ENCODE results near the gene STX18.

The STX18 gene

DNA sequence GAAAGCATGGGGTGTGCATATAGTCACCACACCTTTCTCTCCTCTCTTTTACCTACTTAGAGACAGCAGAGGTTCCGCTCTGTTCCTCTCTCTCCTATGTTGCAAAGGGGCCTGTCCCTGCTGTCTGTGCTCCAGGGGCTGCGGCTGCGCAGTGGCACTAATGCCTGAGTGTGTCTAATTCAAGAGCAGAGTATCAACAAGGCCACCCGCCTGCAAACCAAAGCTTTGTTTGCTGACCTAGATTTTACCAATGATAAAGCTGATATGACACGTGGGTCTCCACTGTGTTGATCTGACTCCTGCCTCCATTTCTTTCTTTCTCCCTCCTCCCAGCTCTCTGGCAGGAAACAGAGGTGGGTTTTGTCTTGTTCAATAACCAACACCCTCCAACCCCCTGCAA lies 80.0 kb downstream of the STX18 start:
- Histone ChIP-seq H3K4me1 (ENCODE audit: control insufficient read depth in 1 of 2, insufficient read depth in 1 of 2, low read depth in 1 of 2, low read length in 1 of 2) (no peaks in the 10 kb centered on the region), H3K36me3 (peaks cover 43% of the 10 kb centered on the region), H3K27ac (no peak overlapping the region), H3K27me3 (no peaks in the 10 kb centered on the region), H3K9me3 (no peaks in the 10 kb centered on the region), H3K4me3 (ENCODE audit: low read depth in 1 of 2, low read length in 1 of 2) (no peak overlapping the region)
- TF ChIP-seq, protein P1, sequence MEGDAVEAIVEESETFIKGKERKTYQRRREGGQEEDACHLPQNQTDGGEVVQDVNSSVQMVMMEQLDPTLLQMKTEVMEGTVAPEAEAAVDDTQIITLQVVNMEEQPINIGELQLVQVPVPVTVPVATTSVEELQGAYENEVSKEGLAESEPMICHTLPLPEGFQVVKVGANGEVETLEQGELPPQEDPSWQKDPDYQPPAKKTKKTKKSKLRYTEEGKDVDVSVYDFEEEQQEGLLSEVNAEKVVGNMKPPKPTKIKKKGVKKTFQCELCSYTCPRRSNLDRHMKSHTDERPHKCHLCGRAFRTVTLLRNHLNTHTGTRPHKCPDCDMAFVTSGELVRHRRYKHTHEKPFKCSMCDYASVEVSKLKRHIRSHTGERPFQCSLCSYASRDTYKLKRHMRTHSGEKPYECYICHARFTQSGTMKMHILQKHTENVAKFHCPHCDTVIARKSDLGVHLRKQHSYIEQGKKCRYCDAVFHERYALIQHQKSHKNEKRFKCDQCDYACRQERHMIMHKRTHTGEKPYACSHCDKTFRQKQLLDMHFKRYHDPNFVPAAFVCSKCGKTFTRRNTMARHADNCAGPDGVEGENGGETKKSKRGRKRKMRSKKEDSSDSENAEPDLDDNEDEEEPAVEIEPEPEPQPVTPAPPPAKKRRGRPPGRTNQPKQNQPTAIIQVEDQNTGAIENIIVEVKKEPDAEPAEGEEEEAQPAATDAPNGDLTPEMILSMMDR (IDR thresholded peaks at IDR 0.05) = no peak

DNA sequence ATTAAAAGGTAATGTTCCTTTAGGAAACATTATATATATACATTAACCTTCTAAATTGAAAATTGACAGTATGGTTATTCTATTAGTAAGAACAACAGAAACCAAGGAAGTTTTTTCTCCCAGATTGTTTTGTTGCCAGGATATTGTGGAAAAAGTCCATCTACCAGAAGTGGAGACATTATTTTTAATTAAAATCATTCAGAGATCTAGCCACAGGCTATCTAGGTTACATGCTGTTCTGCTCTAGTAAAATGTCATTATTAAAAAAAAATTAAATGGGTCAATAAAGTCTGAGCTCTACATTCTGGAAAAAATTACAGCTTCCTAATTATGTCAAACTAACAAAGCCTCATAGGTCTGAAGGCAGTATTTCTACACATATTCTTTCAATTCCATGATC lies 80.7 kb downstream of the STX18 start:
- Histone ChIP-seq H3K9me3 (no peaks in the 10 kb centered on the region), H3K36me3 (peaks cover 45% of the 10 kb centered on the region), H3K27me3 (no peaks in the 10 kb centered on the region), H3K4me3 (ENCODE audit: low read depth in 1 of 2, low read length in 1 of 2) (no peak overlapping the region), H3K27ac (no peak overlapping the region), H3K4me1 (ENCODE audit: control insufficient read depth in 1 of 2, insufficient read depth in 1 of 2, low read depth in 1 of 2, low read length in 1 of 2) (no peaks in the 10 kb centered on the region)
- TF ChIP-seq, protein P1 (IDR thresholded peaks at IDR 0.05) = no peak

DNA sequence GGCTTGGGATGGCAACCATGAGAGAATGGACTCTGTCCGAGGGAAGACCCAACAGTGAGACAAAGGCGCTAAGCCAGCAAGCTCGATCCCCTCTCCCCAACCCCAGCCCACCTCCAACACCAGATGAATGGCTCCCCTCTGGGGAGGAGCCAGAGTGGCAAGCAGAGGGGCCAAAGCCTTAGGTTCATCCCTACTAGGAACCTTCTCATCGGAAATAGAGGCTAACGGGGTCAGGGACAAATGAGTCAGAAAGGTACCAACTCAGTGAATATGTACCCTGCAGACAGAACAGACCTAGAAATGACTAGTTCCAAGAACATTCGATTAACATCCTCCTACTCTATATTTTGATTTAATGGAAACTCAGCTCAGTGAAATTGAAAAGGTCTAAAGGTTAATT lies 81.1 kb downstream of the STX18 start:
- Histone ChIP-seq H3K4me3 (ENCODE audit: low read depth in 1 of 2, low read length in 1 of 2) (no peak overlapping the region), H3K27me3 (no peaks in the 10 kb centered on the region), H3K9me3 (no peaks in the 10 kb centered on the region), H3K27ac (no peak overlapping the region), H3K4me1 (ENCODE audit: control insufficient read depth in 1 of 2, insufficient read depth in 1 of 2, low read depth in 1 of 2, low read length in 1 of 2) (no peaks in the 10 kb centered on the region), H3K36me3 (peaks cover 45% of the 10 kb centered on the region)
- TF ChIP-seq, protein P1 (IDR thresholded peaks at IDR 0.05) = no peak

DNA sequence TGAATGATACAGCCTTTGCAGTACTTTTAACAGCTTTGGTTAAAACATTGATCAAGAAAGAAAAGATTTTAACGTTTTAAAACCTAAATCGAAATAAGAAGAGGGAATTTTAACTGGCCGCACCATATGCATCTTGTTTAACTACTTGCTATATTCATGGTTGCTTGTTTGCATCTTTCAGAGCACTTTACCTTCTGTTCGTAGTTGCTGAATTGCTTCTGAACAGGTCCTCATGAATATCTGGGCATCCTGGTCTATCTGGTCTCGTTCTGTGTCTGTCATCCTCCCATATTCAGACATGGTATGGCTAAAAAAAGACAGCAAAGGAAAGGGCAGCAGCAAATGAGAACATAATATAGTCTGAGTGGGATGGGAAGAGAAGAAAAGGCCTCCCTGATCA lies 82.7 kb downstream of the STX18 start:
- H3K36me3 ChIP-seq = peaks cover 56% of the 10 kb centered on the region
- H3K9me3 ChIP-seq = no peaks in the 10 kb centered on the region

DNA sequence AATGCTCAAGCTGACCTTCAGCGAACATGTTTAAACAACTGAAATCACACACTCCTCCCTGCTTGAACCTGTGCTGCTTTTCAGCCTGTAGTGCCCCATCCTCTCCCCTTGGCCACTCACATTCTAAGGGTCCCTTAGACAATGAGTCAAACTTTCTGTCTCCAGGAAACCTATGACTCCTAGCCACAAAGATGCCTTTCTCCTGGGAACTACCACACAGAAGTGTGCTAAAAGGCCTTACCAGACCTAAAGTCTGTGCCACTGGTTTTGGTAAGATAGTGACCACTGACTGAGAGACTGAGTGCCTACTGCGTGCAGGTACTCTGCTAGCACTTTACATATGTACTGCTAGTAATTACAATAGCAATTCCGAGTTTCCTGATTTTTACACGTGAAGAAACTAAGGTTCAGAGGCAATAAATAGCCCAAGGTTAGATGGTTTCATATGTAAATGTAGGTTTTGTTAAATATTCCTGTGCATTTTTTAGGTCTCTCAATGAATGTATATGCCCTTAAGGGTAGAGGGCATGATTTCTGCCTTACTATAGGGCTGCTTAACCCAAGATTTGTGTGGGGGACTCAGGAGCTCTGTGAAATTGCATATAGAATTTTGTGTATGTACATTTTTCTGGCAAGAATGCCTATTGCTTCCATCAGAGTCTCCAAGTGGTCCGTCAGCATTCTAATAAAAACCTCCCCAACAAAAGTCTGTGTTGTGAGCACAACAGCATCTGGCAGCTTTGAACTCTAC lies 83.9 kb downstream of the STX18 start:
- peaks cover 68% of the 10 kb centered on the region for H3K36me3 ChIP-seq
- H3K4me1 ChIP-seq (ENCODE audit: control insufficient read depth in 1 of 2, insufficient read depth in 1 of 2, low read depth in 1 of 2, low read length in 1 of 2) = no peaks in the 10 kb centered on the region
- no peaks in the 10 kb centered on the region for H3K27me3 ChIP-seq
- no peaks in the 10 kb centered on the region for H3K9me3 ChIP-seq
- TF ChIP-seq, protein P1 (IDR thresholded peaks at IDR 0.05) = no peak
- no peak overlapping the region for H3K4me3 ChIP-seq (ENCODE audit: low read depth in 1 of 2, low read length in 1 of 2)
- no peak overlapping the region for H3K27ac ChIP-seq

More for the DNA sequence above, 82.7 kb downstream of the STX18 start:
- TF ChIP-seq, protein P1 (IDR thresholded peaks at IDR 0.05) = no peak
- H3K4me3 ChIP-seq (ENCODE audit: low read depth in 1 of 2, low read length in 1 of 2) = no peak overlapping the region
- no peaks in the 10 kb centered on the region for H3K4me1 ChIP-seq (ENCODE audit: control insufficient read depth in 1 of 2, insufficient read depth in 1 of 2, low read depth in 1 of 2, low read length in 1 of 2)
- no peaks in the 10 kb centered on the region for H3K27me3 ChIP-seq
- no peak overlapping the region for H3K27ac ChIP-seq

Data from neutrophil (primary cell).